22Rv1 (cell line): ENCODE data around the gene GRN.

ENCODE experiments used
- ZFX ChIP-seq: fragments of 450-650 bp; IDR thresholded peaks from 2 replicates; pipeline ENCODE4 v1.6.1; 2017; ENCODE audit warnings: antibody characterized with exemption, borderline replicate concordance
- TF ChIP-seq, protein P1 (sequence below): fragments of 450-650 bp; IDR thresholded peaks from 2 replicates; pipeline ENCODE4 v1.5.1; 2017; ENCODE audit warnings: mild to moderate bottlenecking

GRCh38 chr17:44384823-44385286, 39.8 kb downstream of the GRN start:
- TF ChIP-seq, protein P1, sequence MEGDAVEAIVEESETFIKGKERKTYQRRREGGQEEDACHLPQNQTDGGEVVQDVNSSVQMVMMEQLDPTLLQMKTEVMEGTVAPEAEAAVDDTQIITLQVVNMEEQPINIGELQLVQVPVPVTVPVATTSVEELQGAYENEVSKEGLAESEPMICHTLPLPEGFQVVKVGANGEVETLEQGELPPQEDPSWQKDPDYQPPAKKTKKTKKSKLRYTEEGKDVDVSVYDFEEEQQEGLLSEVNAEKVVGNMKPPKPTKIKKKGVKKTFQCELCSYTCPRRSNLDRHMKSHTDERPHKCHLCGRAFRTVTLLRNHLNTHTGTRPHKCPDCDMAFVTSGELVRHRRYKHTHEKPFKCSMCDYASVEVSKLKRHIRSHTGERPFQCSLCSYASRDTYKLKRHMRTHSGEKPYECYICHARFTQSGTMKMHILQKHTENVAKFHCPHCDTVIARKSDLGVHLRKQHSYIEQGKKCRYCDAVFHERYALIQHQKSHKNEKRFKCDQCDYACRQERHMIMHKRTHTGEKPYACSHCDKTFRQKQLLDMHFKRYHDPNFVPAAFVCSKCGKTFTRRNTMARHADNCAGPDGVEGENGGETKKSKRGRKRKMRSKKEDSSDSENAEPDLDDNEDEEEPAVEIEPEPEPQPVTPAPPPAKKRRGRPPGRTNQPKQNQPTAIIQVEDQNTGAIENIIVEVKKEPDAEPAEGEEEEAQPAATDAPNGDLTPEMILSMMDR = no peak
- no peak for TF ChIP-seq ZFX
